Mesenteric fat pad (tissue), 1 donor: Measurements from ENCODE around the gene SKOR2. TPM values are rescaled to one million over a fixed set of nuclear protein-coding genes. Genes with fewer than 3 reads are reported as not detected.

ENCODE experiments used
- total RNA-seq: library from RNA; stranded (reverse); fragmentation: NEBNext Ultra II Directional; extraction: Animal tissue kit (Norgen Biotek cat#: 25700); gene quantifications from one replicate; pipeline ENCODE4 v1.2.1, GENCODE V29; 2021
- donor health status: DM: yes; HTN: yes; CAD: no.

The SKOR2 gene
- total RNA-seq, 1 donor from 2014 or later, result not detected

Other genes starting within 250 kb of the SKOR2 start
- gene ELOA2, start 216.0 kb downstream of the SKOR2 start, total RNA-seq, result not detected
- gene HDHD2, start 101.2 kb downstream of the SKOR2 start, total RNA-seq, result 34.8 TPM
- 13.6 TPM for gene IER3IP1, start 75.3 kb downstream of the SKOR2 start, total RNA-seq